Esophagus muscularis mucosa (tissue), 4 donors: ENCODE data around the gene BGLAP. TPM values are rescaled to one million over a fixed set of nuclear protein-coding genes. Genes with fewer than 3 reads are reported as not detected.

Source experiments
- DNase-seq: peaks from one replicate; pipeline ENCODE4 v3.0.0-alpha.2; 2017; ENCODE audit errors: extremely low spot score
- H3K27ac ChIP-seq, 4 donors: fragments of 200-600 bp; sonication (generic); replicated peaks in 1 of 4; 1 replicate in 3 of 4; 2 replicates in 1 of 4; pipeline ENCODE4 v1.5.1; 2016 to 2019; ENCODE audit warnings: mild to moderate bottlenecking in 1 of 4
- H3K27me3 ChIP-seq, 4 donors: fragments of 200-600 bp; sonication (generic); one replicate each; pipeline versions ENCODE4 v1.5.1 to v1.6.0; 2016 to 2019
- H3K36me3 ChIP-seq, 4 donors: fragments of 200-600 bp; sonication (generic); one replicate each; pipeline ENCODE4 v1.5.1; 2016 to 2019
- H3K4me1 ChIP-seq, 4 donors: fragments of 200-600 bp; sonication (generic); one replicate each; pipeline ENCODE4 v1.5.1; 2016 to 2019
- H3K4me3 ChIP-seq, 4 donors: fragments of 200-600 bp; sonication (generic); 1 replicate in 2 of 4; 2 replicates in 2 of 4; pipeline ENCODE4 v1.5.1; 2016 to 2019; ENCODE audit warnings: mild to moderate bottlenecking in 4 of 4, moderate library complexity in 1 of 4
- H3K9me3 ChIP-seq, 4 donors: fragments of 200-600 bp; sonication (generic); 1 replicate in 3 of 4; 2 replicates in 1 of 4; pipeline ENCODE4 v1.5.1; 2016 to 2019
- EP300 ChIP-seq: sonication (generic); formaldehyde crosslinking; IDR thresholded peaks from one replicate; pipeline ENCODE4 v1.6.1; 2017; ENCODE audit warnings: antibody characterized with exemption
- POLR2A ChIP-seq: fragments of 450-650 bp; IDR thresholded peaks from one replicate; pipeline ENCODE4 v1.6.1; 2017; ENCODE audit warnings: antibody characterized with exemption, moderate library complexity, mild to moderate bottlenecking, low read depth
- POLR2AphosphoS5 ChIP-seq, 2 donors: sonication (generic); formaldehyde crosslinking; IDR thresholded peaks; one replicate each; pipeline ENCODE4 v1.6.1; 2017; ENCODE audit warnings: antibody characterized with exemption in 2 of 2
- WGBS: methylation state at CpG from one replicate; pipeline ENCODE4 v1.1.5; 2018; 5-methylcytosine and 5-hydroxymethylcytosine counted together
- intact Hi-C: fragments of 100-400 bp; cut with DNase I; formaldehyde crosslinking; loops from one replicate; pipeline ENCODE4 v1.15.1; 2023
- total RNA-seq, 4 donors: library from RNA; depleted of rRNA; stranded (reverse); fragments of >200 nt; gene quantifications; one replicate each; pipeline versions ENCODE4 v1.1.0 to v1.2.1, GENCODE V29; 2016
- TF ChIP-seq, protein P1 (sequence below), 3 experiments: fragments of 200-600 bp in 2 of 3; fragments of 450-650 bp in 1 of 3; sonication (generic) in 2 of 3; IDR thresholded peaks; one replicate each; pipeline ENCODE4 v1.5.1; 2017 to 2019; ENCODE audit warnings: antibody characterized with exemption in 3 of 3, mild to moderate bottlenecking in 2 of 3, moderate library complexity in 1 of 3

Gene BGLAP
- total RNA-seq, 4 donors from 2014 or later, result 2.4 TPM; not detected in 3

DNA sequence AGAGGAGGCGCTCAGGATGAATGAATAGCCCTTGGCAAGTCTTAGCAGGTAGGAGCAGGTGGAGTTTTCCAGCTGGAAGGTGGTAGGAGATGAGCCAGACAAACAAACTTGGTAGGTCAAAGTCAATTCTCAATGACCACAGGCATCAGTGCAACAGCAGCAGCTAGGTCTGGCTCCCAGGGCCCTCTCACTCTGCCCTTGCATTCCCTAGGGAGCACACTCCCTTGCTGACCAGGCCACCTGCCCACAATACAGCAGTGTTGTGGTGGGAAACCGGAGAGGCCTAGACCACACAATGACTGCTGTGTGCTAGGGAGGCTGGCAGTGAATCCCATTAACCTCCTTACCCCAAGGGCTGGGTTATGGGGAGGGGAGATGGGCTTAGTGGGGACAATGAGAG, 18.9 kb downstream of the BGLAP start:
- H3K36me3 ChIP-seq, result peaks cover 73 to 100% (median 97%) of the 10 kb centered on the region in 4 donors
- peaks cover 0 to 9% (median 0%) of the 10 kb centered on the region in 4 donors for H3K4me1 ChIP-seq
- no peaks in the 10 kb centered on the region for H3K27me3 ChIP-seq
- WGBS, result 86% methylated on average over 2 of the region's 2 CpGs
- no peak for DNase-seq
- no peak overlapping the region for H3K27ac ChIP-seq
- no peaks in the 10 kb centered on the region for H3K9me3 ChIP-seq
- TF ChIP-seq EP300, result no peak
- TF ChIP-seq, protein P1, sequence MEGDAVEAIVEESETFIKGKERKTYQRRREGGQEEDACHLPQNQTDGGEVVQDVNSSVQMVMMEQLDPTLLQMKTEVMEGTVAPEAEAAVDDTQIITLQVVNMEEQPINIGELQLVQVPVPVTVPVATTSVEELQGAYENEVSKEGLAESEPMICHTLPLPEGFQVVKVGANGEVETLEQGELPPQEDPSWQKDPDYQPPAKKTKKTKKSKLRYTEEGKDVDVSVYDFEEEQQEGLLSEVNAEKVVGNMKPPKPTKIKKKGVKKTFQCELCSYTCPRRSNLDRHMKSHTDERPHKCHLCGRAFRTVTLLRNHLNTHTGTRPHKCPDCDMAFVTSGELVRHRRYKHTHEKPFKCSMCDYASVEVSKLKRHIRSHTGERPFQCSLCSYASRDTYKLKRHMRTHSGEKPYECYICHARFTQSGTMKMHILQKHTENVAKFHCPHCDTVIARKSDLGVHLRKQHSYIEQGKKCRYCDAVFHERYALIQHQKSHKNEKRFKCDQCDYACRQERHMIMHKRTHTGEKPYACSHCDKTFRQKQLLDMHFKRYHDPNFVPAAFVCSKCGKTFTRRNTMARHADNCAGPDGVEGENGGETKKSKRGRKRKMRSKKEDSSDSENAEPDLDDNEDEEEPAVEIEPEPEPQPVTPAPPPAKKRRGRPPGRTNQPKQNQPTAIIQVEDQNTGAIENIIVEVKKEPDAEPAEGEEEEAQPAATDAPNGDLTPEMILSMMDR (IDR thresholded peaks at IDR 0.05), result no peak
- TF ChIP-seq POLR2AphosphoS5 (IDR thresholded peaks at IDR 0.05), result no peak
- no peak for TF ChIP-seq POLR2A
- no peak overlapping the region for H3K4me3 ChIP-seq
- intact Hi-C loops, result no loop called here

DNA sequence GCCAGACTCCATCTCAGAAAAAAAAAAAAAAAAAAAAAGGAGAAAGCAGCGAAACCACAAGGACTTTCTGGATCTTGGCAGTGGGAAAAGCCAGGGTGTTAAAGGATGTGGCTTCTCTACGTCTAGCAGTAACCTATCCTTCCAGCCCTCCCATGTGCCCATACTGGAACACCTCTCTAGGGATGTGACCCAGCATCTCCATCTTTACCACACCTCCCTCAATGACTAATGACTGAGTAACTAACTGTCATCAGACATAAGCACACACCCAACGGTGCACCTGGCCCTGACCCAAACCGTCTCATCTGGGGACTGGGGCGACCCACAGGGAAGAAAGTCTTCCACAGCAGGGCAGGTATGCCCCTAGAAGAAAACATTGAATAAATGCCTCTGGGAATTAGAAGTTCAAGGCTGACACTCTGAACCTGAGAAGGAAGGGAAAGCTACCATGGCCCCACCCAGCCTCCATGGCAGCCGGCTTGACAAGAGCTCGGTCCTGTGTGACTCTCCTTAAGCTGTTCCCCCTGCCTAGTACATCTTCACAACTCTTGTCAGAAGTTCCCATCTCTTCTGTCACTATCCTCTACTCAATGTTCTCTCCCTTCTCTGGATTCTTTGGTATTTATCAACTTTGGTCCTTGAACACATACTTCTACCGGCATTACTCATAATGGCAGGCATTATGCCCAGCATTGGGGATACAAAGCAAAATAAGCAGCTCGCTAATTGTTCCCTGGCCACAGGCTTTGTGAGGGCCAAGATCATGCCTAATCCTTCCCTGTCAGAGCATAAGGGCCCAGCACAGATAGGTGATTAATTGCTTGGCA, 20.7 kb downstream of the BGLAP start:
- WGBS, result 66% methylated on average over 9 of the region's 9 CpGs
- no peak for DNase-seq
- Histone ChIP-seq H3K4me1 (peaks cover 0 to 9% (median 0%) of the 10 kb centered on the region in 4 donors), H3K27me3 (no peaks in the 10 kb centered on the region), H3K4me3 (no peak overlapping the region), H3K36me3 (peaks cover 78 to 100% (median 97%) of the 10 kb centered on the region in 4 donors), H3K27ac (no peak overlapping the region), H3K9me3 (no peaks in the 10 kb centered on the region)
- no peak for TF ChIP-seq POLR2A
- TF ChIP-seq, protein P1 (IDR thresholded peaks at IDR 0.05), result no peak
- TF ChIP-seq POLR2AphosphoS5 (IDR thresholded peaks at IDR 0.05), result no peak
- TF ChIP-seq EP300, result no peak
- intact Hi-C loops, result no loop called here

DNA sequence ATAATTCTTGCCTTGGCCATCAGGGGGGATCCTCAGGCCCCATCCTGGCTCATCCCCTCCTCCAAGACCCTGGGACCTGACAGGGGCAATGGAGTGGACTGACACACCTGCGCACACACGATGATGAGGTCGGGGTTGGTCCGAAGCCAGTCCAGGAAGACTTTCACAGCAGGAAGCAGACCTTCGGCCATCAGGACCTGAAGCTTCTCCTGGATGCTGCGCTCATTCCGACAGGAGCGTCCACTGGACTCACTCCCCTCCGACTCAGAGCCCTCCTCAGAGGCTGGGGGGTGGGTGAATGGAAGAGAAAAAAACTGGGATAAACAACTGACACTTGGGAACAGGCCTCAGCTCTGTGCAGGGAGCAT, 21.3 kb downstream of the BGLAP start:
- Histone ChIP-seq H3K4me3 (no peak overlapping the region), H3K36me3 (peaks cover 78 to 100% (median 97%) of the 10 kb centered on the region in 4 donors), H3K9me3 (no peaks in the 10 kb centered on the region), H3K27ac (no peak overlapping the region), H3K4me1 (peaks cover 0 to 9% (median 0%) of the 10 kb centered on the region in 4 donors), H3K27me3 (no peaks in the 10 kb centered on the region)
- TF ChIP-seq POLR2AphosphoS5 (IDR thresholded peaks at IDR 0.05), result no peak
- WGBS, result 92% methylated on average over 9 of the region's 9 CpGs
- intact Hi-C loops, result no loop called here
- no peak for DNase-seq

DNA sequence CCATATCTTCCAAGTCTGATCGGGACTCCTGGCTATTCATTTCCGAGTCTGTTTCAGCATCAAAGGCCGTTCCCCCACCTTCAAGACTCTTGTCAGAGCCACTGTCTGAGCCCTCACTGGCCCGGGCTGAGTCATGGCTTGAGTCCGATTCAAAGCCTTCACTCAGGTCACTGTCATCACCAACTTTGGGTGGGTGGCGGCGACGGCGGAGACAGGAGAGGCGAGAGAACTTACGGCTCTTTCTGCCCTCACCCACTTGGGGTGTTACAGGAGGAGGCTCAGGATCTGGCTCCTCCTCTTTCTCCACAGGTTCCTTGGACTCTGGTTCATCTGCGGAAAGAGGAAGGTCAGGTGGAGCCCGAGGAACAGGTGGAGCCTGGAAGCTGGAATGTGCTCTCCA, 24.1 kb downstream of the BGLAP start:
- 89% methylated on average over 13 of the region's 13 CpGs for WGBS
- DNase-seq, result no peak
- Histone ChIP-seq H3K27ac (no peak overlapping the region), H3K27me3 (no peaks in the 10 kb centered on the region), H3K9me3 (no peaks in the 10 kb centered on the region), H3K4me3 (no peak overlapping the region), H3K36me3 (peaks cover 53 to 100% (median 97%) of the 10 kb centered on the region in 4 donors), H3K4me1 (peaks cover 0 to 9% (median 0%) of the 10 kb centered on the region in 4 donors)
- intact Hi-C loops, result no loop called here
- no peak for TF ChIP-seq POLR2AphosphoS5 (IDR thresholded peaks at IDR 0.05)
- no peak for TF ChIP-seq EP300
- TF ChIP-seq, protein P1 (IDR thresholded peaks at IDR 0.05), result no peak
- TF ChIP-seq POLR2A, result no peak

DNA sequence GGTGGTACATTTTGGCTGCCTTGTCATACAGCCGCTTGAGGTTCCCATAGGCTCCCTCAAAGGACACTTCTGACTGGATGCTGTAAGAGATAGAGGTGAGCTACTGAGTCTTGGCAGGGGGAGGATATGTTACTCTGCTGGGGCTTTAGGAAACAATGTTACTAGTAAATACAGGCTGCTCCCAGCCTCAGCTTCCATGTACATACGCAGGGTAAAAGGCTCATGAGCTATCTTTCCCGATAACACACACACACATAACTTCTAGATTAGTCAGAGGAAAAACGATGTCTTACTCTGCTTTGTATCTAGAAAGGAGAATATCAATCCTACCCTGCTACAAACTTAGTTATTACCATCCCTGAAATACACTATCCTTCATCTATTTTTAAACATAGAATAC, 26.4 kb downstream of the BGLAP start:
- H3K36me3 ChIP-seq, result peaks cover 58 to 100% (median 97%) of the 10 kb centered on the region in 4 donors

More for the DNA sequence above, 26.4 kb downstream of the BGLAP start:
- WGBS, result 79% methylated on average over 4 of the region's 4 CpGs
- H3K27ac ChIP-seq, result no peak overlapping the region
- no peak for TF ChIP-seq EP300
- TF ChIP-seq, protein P1 (IDR thresholded peaks at IDR 0.05), result no peak
- no peak for TF ChIP-seq POLR2A
- no peak for TF ChIP-seq POLR2AphosphoS5 (IDR thresholded peaks at IDR 0.05)
- DNase-seq, result no peak
- H3K27me3 ChIP-seq, result no peaks in the 10 kb centered on the region
- peaks cover 0 to under 1% (median 0%) of the 10 kb centered on the region in 4 donors for H3K4me1 ChIP-seq
- H3K9me3 ChIP-seq, result no peaks in the 10 kb centered on the region
- no peak overlapping the region for H3K4me3 ChIP-seq
- intact Hi-C loops, result no loop called here
